Esophagus (tissue), 2 donors: ENCODE data around the gene TGIF2. TPM values are rescaled to one million over a fixed set of nuclear protein-coding genes. Genes with fewer than 3 reads are reported as not detected.
"Not testable (repeated sequence)": the region's sequence is repeated elsewhere in the genome, so short reads cannot be mapped to it uniquely, and the experiment has no call there.

ENCODE experiments used
- H3K27ac ChIP-seq, 2 donors: one replicate each; pipeline ENCODE4 v1.5.1; 2013; ENCODE audit warnings: low read depth in 2 of 2, mild to moderate bottlenecking in 2 of 2, inconsistent platforms in 1 of 2, low read length in 1 of 2, moderate library complexity in 1 of 2
- H3K27me3 ChIP-seq, 2 donors: one replicate each; pipeline ENCODE4 v1.6.1; 2013; ENCODE audit warnings: low read length in 2 of 2, control low read depth in 1 of 2, mild to moderate bottlenecking in 1 of 2; ENCODE audit not compliant: insufficient read depth in 2 of 2, control insufficient read depth in 1 of 2
- H3K36me3 ChIP-seq, 2 donors: one replicate each; pipeline ENCODE4 v1.6.1; 2013; ENCODE audit warnings: low read length in 1 of 2; ENCODE audit not compliant: control insufficient read depth in 2 of 2, insufficient read depth in 2 of 2
- H3K4me1 ChIP-seq, 2 donors: one replicate each; pipeline ENCODE4 v1.6.1; 2013; ENCODE audit warnings: low read length in 1 of 2; ENCODE audit not compliant: control insufficient read depth in 2 of 2, insufficient read depth in 2 of 2
- H3K4me3 ChIP-seq, 2 donors: one replicate each; pipeline ENCODE4 v1.5.1; 2013; ENCODE audit warnings: low read length in 2 of 2, mild to moderate bottlenecking in 2 of 2, low read depth in 1 of 2, moderate library complexity in 1 of 2
- H3K9me3 ChIP-seq, 2 donors: one replicate each; pipeline ENCODE4 v1.6.1; 2013; ENCODE audit warnings: mild to moderate bottlenecking in 2 of 2, low read depth in 1 of 2, low read length in 1 of 2, moderate library complexity in 1 of 2; ENCODE audit not compliant: control insufficient read depth in 2 of 2, insufficient read depth in 1 of 2
- WGBS, 2 donors: extraction: QIAGEN DNeasy Blood & Tissue Kit; methylation state at CpG; one replicate each; pipeline ENCODE4 v1.1.7; 2013; 5-methylcytosine and 5-hydroxymethylcytosine counted together
- polyA plus RNA-seq, 2 donors: library from polyadenylated mRNA; stranded (reverse); fragments of 200-250 nt; gene quantifications; one replicate each; pipeline ENCODE4 v1.2.3, GENCODE V29; 2013
- donor health status: healthy with polysubstance abuse.
- donor health status: Bipolar disorder and iron deficiency.

The TGIF2 gene
- polyA plus RNA-seq, 2 donors: 1.4 to 3.6 TPM

GRCh38 chr20:36629719-36630681, 56.6 kb downstream of the TGIF2 start:
- Histone ChIP-seq H3K36me3 (peaks cover 0 to 3% of the 10 kb centered on the region in 2 donors), H3K9me3 (no peaks in the 10 kb centered on the region), H3K27me3 (no peaks in the 10 kb centered on the region), H3K4me3 (no peak overlapping the region), H3K27ac (no peak overlapping the region), H3K4me1 (no peaks in the 10 kb centered on the region)
- WGBS, 2 donors: 75 to 76% methylated on average over 15 of the region's 15 CpGs

GRCh38 chr20:36631646-36632045, 58.2 kb downstream of the TGIF2 start:
- Histone ChIP-seq H3K4me1 (no peaks in the 10 kb centered on the region), H3K4me3 (no peak overlapping the region), H3K27ac (no peak overlapping the region), H3K27me3 (no peaks in the 10 kb centered on the region), H3K36me3 (peaks cover 0 to 3% of the 10 kb centered on the region in 2 donors), H3K9me3 (no peaks in the 10 kb centered on the region)
- WGBS, 2 donors: 88 to 91% methylated on average over 6 of the region's 6 CpGs

GRCh38 chr20:36632147-36632486, 58.7 kb downstream of the TGIF2 start:
- Histone ChIP-seq H3K4me3 (no peak overlapping the region), H3K9me3 (no peaks in the 10 kb centered on the region), H3K27ac (no peak overlapping the region), H3K36me3 (peaks cover 0 to 3% of the 10 kb centered on the region in 2 donors), H3K27me3 (no peaks in the 10 kb centered on the region), H3K4me1 (no peaks in the 10 kb centered on the region)
- 83 to 84% methylated on average over 3 of the region's 3 CpGs for WGBS, 2 donors

GRCh38 chr20:36632487-36633284, 59.3 kb downstream of the TGIF2 start:
- no peaks in the 10 kb centered on the region for H3K4me1 ChIP-seq
- H3K27me3 ChIP-seq: no peaks in the 10 kb centered on the region
- H3K9me3 ChIP-seq: no peaks in the 10 kb centered on the region
- WGBS, 2 donors: 82 to 88% methylated on average over 14 of the region's 14 CpGs
- peaks cover 0 to 3% of the 10 kb centered on the region in 2 donors for H3K36me3 ChIP-seq
- H3K4me3 ChIP-seq: no peak overlapping the region
- H3K27ac ChIP-seq: no peak overlapping the region

- 82 to 83% methylated on average over 9 of the region's 9 CpGs for WGBS, 2 donors
- Histone ChIP-seq H3K4me3 (no peak overlapping the region), H3K27ac (no peak overlapping the region), H3K9me3 (no peaks in the 10 kb centered on the region), H3K36me3 (peaks cover 0 to 3% of the 10 kb centered on the region in 2 donors), H3K4me1 (no peaks in the 10 kb centered on the region), H3K27me3 (no peaks in the 10 kb centered on the region)
These were observed 59.9 kb downstream of the TGIF2 start for GRCh38 chr20:36633285-36633772.

GRCh38 chr20:36634342-36634741, 60.9 kb downstream of the TGIF2 start:
- 94 to 96% methylated on average over 11 of the region's 11 CpGs for WGBS, 2 donors
- H3K27ac ChIP-seq: no peak overlapping the region
- peaks cover 0 to 3% of the 10 kb centered on the region in 2 donors for H3K36me3 ChIP-seq
- no peaks in the 10 kb centered on the region for H3K4me1 ChIP-seq
- no peaks in the 10 kb centered on the region for H3K9me3 ChIP-seq
- no peaks in the 10 kb centered on the region for H3K27me3 ChIP-seq
- H3K4me3 ChIP-seq: no peak overlapping the region

- 95 to 96% methylated on average over 12 of the region's 12 CpGs for WGBS, 2 donors
- not testable (repeated sequence) for H3K9me3 ChIP-seq, H3K4me1 ChIP-seq, H3K36me3 ChIP-seq, H3K4me3 ChIP-seq, H3K27me3 ChIP-seq, H3K27ac ChIP-seq
These were observed 65.5 kb downstream of the TGIF2 start for GRCh38 chr20:36638876-36639400.

- no peak overlapping the region for H3K27ac ChIP-seq
- no peaks in the 10 kb centered on the region for H3K4me1 ChIP-seq
- no peaks in the 10 kb centered on the region for H3K9me3 ChIP-seq
- WGBS, 2 donors: 86 to 90% methylated on average over 3 of the region's 3 CpGs
- no peak overlapping the region for H3K4me3 ChIP-seq
- H3K27me3 ChIP-seq: no peaks in the 10 kb centered on the region
- no peaks in the 10 kb centered on the region for H3K36me3 ChIP-seq
These were observed 68.1 kb downstream of the TGIF2 start for GRCh38 chr20:36641506-36641843.

- Histone ChIP-seq H3K27ac (no peak overlapping the region), H3K27me3 (no peaks in the 10 kb centered on the region)
- 80 to 82% methylated on average over 6 of the region's 6 CpGs for WGBS, 2 donors
These were observed 68.7 kb downstream of the TGIF2 start for GRCh38 chr20:36642136-36642535.

More at GRCh38 chr20:36642136-36642535, 68.7 kb downstream of the TGIF2 start:
- H3K36me3 ChIP-seq: no peaks in the 10 kb centered on the region
- no peaks in the 10 kb centered on the region for H3K9me3 ChIP-seq
- H3K4me1 ChIP-seq: no peaks in the 10 kb centered on the region
- H3K4me3 ChIP-seq: no peak overlapping the region
